Left lung (tissue), 10 donors: Measurements from ENCODE around the gene NBPF3. TPM values are rescaled to one million over a fixed set of nuclear protein-coding genes. Genes with fewer than 3 reads are reported as not detected.

Experiments
- ATAC-seq: fragments of 200-7000 bp; cut with Tn5 transposase; one replicate; pipeline ENCODE4 v1.9.1; 2020; ENCODE audit warnings: moderate library complexity
- DNase-seq, 4 donors: peaks; one replicate each; pipeline ENCODE4 v3.0.0-alpha.2; 2013 to 2020
- H3K27ac ChIP-seq, 2 donors: fragments of 200-600 bp; sonication (generic) in 1 of 2; one replicate each; pipeline versions ENCODE4 v1.5.0 to v1.8.0; 2020 to 2021
- H3K27me3 ChIP-seq, 2 donors: fragments of 200-600 bp; sonication (generic) in 1 of 2; one replicate each; pipeline versions ENCODE4 v1.5.0 to v1.8.0; 2020 to 2021
- H3K36me3 ChIP-seq, 2 donors: fragments of 200-600 bp; sonication (generic) in 1 of 2; one replicate each; pipeline versions ENCODE4 v1.5.0 to v1.8.0; 2020 to 2021
- H3K4me1 ChIP-seq, 2 donors: fragments of 200-600 bp; one replicate each; pipeline ENCODE4 v1.8.0; 2021
- H3K4me3 ChIP-seq, 2 donors: fragments of 200-600 bp; sonication (generic) in 1 of 2; one replicate each; pipeline versions ENCODE4 v1.5.0 to v1.8.0; 2020 to 2021; ENCODE audit warnings: mild to moderate bottlenecking in 1 of 2
- H3K9me3 ChIP-seq, 2 donors: fragments of 200-600 bp; sonication (generic) in 1 of 2; one replicate each; pipeline versions ENCODE4 v1.5.0 to v1.8.0; 2020 to 2021
- CTCF ChIP-seq, 2 donors: fragments of 200-600 bp; sonication (generic) in 1 of 2; IDR thresholded peaks; one replicate each; pipeline versions ENCODE4 v1.5.0 to v1.8.0; 2021; ENCODE audit warnings: antibody characterized with exemption in 2 of 2
- intact Hi-C, 2 donors: fragments of 100-400 bp; cut with DNase I; formaldehyde crosslinking; loops; one replicate each; pipeline versions ENCODE4 v1.11.2 to v1.14.2; 2022
- polyA plus RNA-seq, 6 donors: library from polyadenylated mRNA; unstranded; fragments of 120-200 nt; gene quantifications; one replicate each; pipeline ENCODE4 v1.2.1, GENCODE V29; 2013; ENCODE audit not compliant: insufficient read length in 6 of 6
- total RNA-seq, 2 donors: library from RNA; stranded (reverse); fragmentation: NEBNext Ultra II Directional; extraction: Animal tissue kit (Norgen Biotek cat#: 25700); gene quantifications; one replicate each; pipeline ENCODE4 v1.2.1, GENCODE V29; 2021
- donor health status: DM: no; HTN: yes; CAD: no.
- donor health status: DM: no; HTN: no; CAD: no.

NBPF3 gene
- total and polyA plus RNA-seq, 8 donors, result 3.6 to 23.5 (median 16.5) TPM

DNA sequence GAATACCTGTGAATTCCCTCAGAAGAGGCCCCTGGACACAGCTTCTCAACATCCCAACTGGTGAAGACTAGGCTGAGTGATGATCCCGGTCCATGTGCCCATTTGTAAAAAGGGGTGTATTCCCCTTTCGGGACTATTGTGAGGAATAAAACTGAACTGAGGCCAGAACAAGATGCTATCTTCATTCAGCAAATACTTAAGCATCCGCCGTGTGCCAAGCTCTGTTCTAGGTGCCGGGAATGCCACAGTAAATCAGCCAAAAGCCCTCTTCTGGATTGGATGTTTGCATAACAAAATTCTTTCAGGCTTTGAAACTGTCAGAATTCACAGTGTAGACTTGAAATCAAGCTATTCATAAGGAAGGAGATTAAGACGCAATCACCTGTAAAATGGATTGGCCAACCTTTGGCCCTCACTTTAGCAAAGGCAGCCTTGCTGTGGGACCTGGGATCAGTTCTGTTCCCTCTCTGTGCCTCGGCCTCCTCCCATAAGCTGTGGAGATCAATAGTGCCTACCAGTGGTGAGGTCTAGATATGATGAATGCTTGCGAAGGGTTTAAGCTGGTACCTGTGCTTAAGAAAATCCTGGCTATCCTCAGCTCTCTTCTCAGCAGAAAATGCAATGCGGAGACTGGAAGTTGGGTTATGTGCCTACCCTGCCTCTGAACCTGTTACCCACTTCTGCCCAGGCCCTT is 71.1 kb downstream of the NBPF3 start:
- ATAC-seq (peak; percentile 28), DNase-seq (no peak)
- H3K4me1 ChIP-seq, result peaks cover 22 to 54% of the 10 kb centered on the region in 2 donors
- H3K4me3 ChIP-seq, result peak overlapping the region in 1 of 2 donors; percentile 47
- H3K9me3 ChIP-seq, result no peaks in the 10 kb centered on the region
- no peak for TF ChIP-seq CTCF (IDR thresholded peaks at IDR 0.05)
- H3K27me3 ChIP-seq, result peaks cover 8 to 60% of the 10 kb centered on the region in 2 donors
- peaks cover 0 to 4% of the 10 kb centered on the region in 2 donors for H3K36me3 ChIP-seq
- intact Hi-C loops, result loop anchor here in 1 of 2 donors (10.0 kb wide), 1 partner anchor 144 kb away; no protein-coding TSS in a partner anchor
- peak overlapping the region; percentile 45 to 77 for H3K27ac ChIP-seq

DNA sequence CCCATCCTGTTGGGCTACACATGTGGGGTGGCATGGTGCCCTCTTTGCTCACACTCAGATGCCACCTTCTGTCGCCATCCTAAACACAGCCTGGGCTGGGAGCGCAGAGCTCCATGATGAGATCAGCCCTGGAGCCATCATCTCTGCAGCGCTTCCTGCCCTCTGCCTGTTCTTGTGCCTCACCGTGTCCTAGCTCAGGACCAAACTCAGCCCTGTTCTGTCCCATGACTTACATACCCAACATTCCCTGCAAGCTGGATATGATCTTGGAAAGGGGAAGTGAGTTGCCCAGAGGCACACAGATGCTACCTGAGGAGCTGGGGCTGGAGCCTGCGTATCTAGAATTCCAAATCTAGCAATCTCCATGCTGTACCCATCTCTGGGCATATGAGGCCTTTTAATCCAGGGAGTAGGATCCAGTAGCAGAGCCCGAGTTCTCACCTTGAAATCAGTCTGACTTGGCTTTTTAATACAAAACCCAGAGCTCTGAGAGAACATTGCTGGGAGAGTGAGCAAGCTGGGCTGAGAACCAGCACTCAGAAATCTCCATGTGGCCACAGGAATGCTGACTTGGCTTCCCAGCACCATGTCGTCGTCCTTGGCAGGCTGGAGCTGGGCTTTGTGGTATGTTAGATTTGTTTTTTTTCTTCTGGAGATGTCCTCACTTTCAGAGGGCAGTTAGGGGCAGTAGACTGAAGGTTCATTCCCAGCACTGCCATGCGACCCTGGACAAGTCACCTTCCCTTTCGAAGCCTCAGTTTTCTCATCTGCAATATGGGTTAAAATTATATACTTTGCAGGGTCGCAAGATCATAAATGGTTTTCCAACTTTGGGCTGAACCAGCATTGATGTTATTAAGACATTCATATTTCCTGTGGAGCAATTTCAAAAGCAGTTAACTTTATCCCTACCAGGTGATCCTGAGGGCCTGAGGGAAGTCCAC is 71.9 kb downstream of the NBPF3 start:
- ATAC-seq (peak; percentile 69), DNase-seq (peak in 2 of 4 donors; percentile 43 to 80)
- Histone ChIP-seq H3K36me3 (peaks cover 0 to 4% of the 10 kb centered on the region in 2 donors), H3K27ac (peak overlapping the region; percentile 45 to 77), H3K4me1 (peaks cover 22 to 54% of the 10 kb centered on the region in 2 donors), H3K9me3 (no peaks in the 10 kb centered on the region), H3K4me3 (peak overlapping the region in 1 of 2 donors; percentile 47), H3K27me3 (peaks cover 8 to 57% of the 10 kb centered on the region in 2 donors)
- no peak for TF ChIP-seq CTCF (IDR thresholded peaks at IDR 0.05)
- intact Hi-C loops, result loop anchor here in 1 of 2 donors (10.0 kb wide), 1 partner anchor 143 kb away; no protein-coding TSS in a partner anchor

GRCh38 chr1:21514245-21514644 is 74.3 kb downstream of the NBPF3 start:
- TF ChIP-seq CTCF (IDR thresholded peaks at IDR 0.05), result no peak
- H3K27me3 ChIP-seq, result peaks cover 0 to 33% of the 10 kb centered on the region in 2 donors
- ATAC-seq, result no peak
- H3K36me3 ChIP-seq, result peaks cover 0 to 4% of the 10 kb centered on the region in 2 donors
- intact Hi-C loops, result loop anchor here in 1 of 2 donors (10.0 kb wide), 1 partner anchor 141 kb away; no protein-coding TSS in a partner anchor
- no peak overlapping the region for H3K27ac ChIP-seq
- H3K4me3 ChIP-seq, result no peak overlapping the region
- H3K9me3 ChIP-seq, result no peaks in the 10 kb centered on the region
- no peak for DNase-seq
- H3K4me1 ChIP-seq, result peaks cover 22 to 46% of the 10 kb centered on the region in 2 donors

- Histone ChIP-seq H3K36me3 (peaks cover 0 to 4% of the 10 kb centered on the region in 2 donors), H3K4me1 (peaks cover 2 to 23% of the 10 kb centered on the region in 2 donors), H3K27ac (peak overlapping the region; percentile 51 to 54), H3K4me3 (no peak overlapping the region), H3K27me3 (peaks cover 0 to 3% of the 10 kb centered on the region in 2 donors), H3K9me3 (no peaks in the 10 kb centered on the region)
- no peak for TF ChIP-seq CTCF (IDR thresholded peaks at IDR 0.05)
- DNase-seq (peak in 2 of 4 donors; percentile 37 to 56), ATAC-seq (peak; percentile 87)
- intact Hi-C loops, result loop anchor here in 1 of 2 donors (10.0 kb wide), 1 partner anchor 138 kb away; no protein-coding TSS in a partner anchor
Observed at GRCh38 chr1:21517161-21517589, 77.2 kb downstream of the NBPF3 start.
